Lower leg skin (tissue), 3 donors: ENCODE data around the gene BCL7A.

Experiments
- POLR2A ChIP-seq, 2 donors: fragments of 450-650 bp; IDR thresholded peaks; one replicate each; pipeline ENCODE4 v1.6.1; 2016 to 2017; ENCODE audit warnings: antibody characterized with exemption in 2 of 2, mild to moderate bottlenecking in 1 of 2, moderate library complexity in 1 of 2
- TF ChIP-seq, protein P1 (sequence below), 3 donors: fragments of 450-650 bp; IDR thresholded peaks; one replicate each; pipeline ENCODE4 v1.5.1; 2016; ENCODE audit warnings: antibody characterized with exemption in 3 of 3, mild to moderate bottlenecking in 3 of 3, moderate library complexity in 2 of 3

GRCh38 chr12:121996050-121996944 lies 25.4 kb upstream of the BCL7A start:
- TF ChIP-seq, protein P1, sequence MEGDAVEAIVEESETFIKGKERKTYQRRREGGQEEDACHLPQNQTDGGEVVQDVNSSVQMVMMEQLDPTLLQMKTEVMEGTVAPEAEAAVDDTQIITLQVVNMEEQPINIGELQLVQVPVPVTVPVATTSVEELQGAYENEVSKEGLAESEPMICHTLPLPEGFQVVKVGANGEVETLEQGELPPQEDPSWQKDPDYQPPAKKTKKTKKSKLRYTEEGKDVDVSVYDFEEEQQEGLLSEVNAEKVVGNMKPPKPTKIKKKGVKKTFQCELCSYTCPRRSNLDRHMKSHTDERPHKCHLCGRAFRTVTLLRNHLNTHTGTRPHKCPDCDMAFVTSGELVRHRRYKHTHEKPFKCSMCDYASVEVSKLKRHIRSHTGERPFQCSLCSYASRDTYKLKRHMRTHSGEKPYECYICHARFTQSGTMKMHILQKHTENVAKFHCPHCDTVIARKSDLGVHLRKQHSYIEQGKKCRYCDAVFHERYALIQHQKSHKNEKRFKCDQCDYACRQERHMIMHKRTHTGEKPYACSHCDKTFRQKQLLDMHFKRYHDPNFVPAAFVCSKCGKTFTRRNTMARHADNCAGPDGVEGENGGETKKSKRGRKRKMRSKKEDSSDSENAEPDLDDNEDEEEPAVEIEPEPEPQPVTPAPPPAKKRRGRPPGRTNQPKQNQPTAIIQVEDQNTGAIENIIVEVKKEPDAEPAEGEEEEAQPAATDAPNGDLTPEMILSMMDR (IDR thresholded peaks at IDR 0.05): no peak
- no peak for TF ChIP-seq POLR2A (IDR thresholded peaks at IDR 0.05)
